Measurements from ENCODE around the gene NOL6.

DNA sequence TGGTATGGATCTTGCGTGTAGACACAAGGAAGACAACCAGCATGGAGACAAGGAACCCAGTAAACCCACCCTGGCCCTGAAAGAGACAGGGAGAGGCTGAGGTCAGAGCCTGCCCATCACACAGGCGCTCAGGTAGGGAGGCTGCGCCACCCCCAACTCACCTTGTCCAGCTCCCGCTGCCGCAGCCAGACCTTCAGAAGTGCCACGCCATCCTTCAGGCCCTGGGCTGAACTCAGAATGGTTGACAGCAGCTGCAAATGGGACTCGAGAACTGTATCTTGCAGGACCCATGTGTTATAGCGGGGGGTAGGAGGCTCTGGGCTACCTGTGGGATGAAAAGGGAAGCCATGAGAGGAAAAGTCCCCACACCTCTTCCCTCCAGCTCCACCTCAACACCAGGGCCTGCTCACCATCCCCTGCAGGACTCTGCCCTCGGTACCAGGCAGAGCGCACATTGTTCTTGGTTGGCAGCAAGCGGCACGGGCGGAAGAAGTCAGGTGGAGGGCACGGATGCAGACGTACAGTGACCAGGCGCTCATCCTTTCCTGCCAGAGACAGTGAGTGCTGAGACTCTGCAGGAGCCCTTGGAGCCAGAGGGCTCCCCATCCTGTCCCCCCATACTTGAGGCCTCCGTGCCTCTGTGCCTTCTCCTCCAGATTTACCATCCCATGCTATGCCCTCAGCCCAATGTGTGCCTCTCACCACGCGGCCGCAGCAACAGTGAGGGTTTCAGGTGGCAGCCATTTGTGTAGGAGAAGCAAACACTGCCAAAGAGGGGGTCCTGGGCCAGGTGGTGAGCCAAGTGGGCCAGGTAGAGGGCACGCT, 4.7 kb downstream of the NOL6 start:
- TF ChIP-seq ELF1 (IDR thresholded peaks at IDR 0.05; ENCODE audit: borderline replicate concordance, low read depth) = no peak
- TF ChIP-seq, protein P1, sequence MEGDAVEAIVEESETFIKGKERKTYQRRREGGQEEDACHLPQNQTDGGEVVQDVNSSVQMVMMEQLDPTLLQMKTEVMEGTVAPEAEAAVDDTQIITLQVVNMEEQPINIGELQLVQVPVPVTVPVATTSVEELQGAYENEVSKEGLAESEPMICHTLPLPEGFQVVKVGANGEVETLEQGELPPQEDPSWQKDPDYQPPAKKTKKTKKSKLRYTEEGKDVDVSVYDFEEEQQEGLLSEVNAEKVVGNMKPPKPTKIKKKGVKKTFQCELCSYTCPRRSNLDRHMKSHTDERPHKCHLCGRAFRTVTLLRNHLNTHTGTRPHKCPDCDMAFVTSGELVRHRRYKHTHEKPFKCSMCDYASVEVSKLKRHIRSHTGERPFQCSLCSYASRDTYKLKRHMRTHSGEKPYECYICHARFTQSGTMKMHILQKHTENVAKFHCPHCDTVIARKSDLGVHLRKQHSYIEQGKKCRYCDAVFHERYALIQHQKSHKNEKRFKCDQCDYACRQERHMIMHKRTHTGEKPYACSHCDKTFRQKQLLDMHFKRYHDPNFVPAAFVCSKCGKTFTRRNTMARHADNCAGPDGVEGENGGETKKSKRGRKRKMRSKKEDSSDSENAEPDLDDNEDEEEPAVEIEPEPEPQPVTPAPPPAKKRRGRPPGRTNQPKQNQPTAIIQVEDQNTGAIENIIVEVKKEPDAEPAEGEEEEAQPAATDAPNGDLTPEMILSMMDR (IDR thresholded peaks at IDR 0.05 in 2 of 3, conservative IDR thresholded peaks at IDR 0.05 in 1 of 3; ENCODE audit: borderline replicate concordance in 1 of 3, insufficient read depth in 1 of 3, low read depth in 2 of 3, low read length in 2 of 3) = no peak
- no peak for TF ChIP-seq EZH2phosphoT487 (IDR thresholded peaks at IDR 0.05; ENCODE audit: borderline replicate concordance)
- TF ChIP-seq SP1 (IDR thresholded peaks at IDR 0.05; ENCODE audit: low read depth) = no peak
- no peak for TF ChIP-seq SRF (IDR thresholded peaks at IDR 0.05; ENCODE audit: low read depth)
- TF ChIP-seq, protein P2, sequence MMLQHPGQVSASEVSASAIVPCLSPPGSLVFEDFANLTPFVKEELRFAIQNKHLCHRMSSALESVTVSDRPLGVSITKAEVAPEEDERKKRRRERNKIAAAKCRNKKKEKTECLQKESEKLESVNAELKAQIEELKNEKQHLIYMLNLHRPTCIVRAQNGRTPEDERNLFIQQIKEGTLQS (IDR thresholded peaks at IDR 0.05) = no peak
- TF ChIP-seq SIN3A (IDR thresholded peaks at IDR 0.05; ENCODE audit: low read depth) = no peak
- TF ChIP-seq CEBPB (IDR thresholded peaks at IDR 0.05; ENCODE audit: low read depth) = no peak

All from HCT116 (cell line).